GM06990 (cell line): ENCODE results near the gene STIL.

Source experiments
- DNase-seq: peaks from one replicate; pipeline ENCODE4 v3.0.0-alpha.2; 2011; ENCODE audit not compliant: insufficient read length; ENCODE audit errors: extremely low read depth
- H3K27me3 ChIP-seq: replicated peaks from 2 replicates; pipeline ENCODE4 v1.6.0; 2011; ENCODE audit warnings: low read length; ENCODE audit not compliant: control insufficient read depth, insufficient read depth
- H3K36me3 ChIP-seq: 2 replicates; pipeline ENCODE4 v1.5.1; 2011; ENCODE audit warnings: low read length; ENCODE audit not compliant: control insufficient read depth, insufficient read depth
- H3K4me3 ChIP-seq: replicated peaks from 2 replicates; pipeline ENCODE4 v1.5.1; 2011; ENCODE audit warnings: low read depth, mild to moderate bottlenecking, control low read depth, low read length
- TF ChIP-seq, protein P1 (sequence below): IDR thresholded peaks from 2 replicates; pipeline ENCODE4 v1.5.1; 2011; ENCODE audit warnings: low read length, control low read depth, mild to moderate bottlenecking, inconsistent platforms; ENCODE audit not compliant: insufficient read depth, poor library complexity, severe bottlenecking

STIL gene

DNA sequence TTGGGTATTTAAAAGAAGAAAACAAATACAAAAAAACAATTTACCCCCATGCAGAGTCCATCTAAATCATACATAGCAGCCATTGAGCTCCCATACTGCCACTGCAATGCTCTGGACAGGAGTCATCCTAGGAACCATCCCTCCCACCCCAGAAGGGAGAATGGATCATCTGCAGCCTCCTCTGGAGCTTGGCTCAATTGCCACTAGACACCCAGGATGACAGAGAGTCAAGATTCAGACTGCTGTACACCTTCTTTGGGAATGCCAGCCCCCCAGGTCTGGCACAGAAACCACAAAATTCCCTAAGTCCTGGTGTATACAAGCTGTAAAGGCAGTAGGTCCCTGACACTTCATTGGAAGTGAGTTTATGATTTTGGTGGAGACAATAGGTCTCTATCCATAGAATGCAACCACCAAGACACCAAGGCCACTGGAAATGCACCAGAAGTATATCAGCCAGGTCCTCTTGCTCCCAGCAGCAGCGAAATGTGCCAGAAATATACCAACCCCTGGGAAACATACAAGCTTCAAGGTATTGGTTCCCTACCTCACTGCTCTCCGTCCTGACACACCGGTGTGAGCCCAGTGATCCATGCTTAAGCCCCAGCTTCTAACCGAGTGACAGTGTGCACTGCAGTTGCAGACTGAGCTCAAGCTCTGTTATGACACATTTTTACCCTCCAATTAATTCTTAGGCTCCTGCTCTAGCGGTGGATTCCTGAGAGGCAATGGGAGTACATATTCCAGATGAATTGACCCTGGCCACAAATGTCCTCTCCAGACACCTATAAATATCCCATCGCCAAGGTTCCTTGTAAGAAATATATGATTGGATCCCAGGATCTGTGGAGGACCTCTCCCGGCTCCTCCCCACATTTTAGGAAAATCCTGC lies 86.4 kb downstream of the STIL start:
- Histone ChIP-seq H3K36me3 (no peaks in the 10 kb centered on the region), H3K4me3 (no peak overlapping the region), H3K27me3 (peaks cover 8% of the 10 kb centered on the region)
- no peak for DNase-seq
- TF ChIP-seq, protein P1, sequence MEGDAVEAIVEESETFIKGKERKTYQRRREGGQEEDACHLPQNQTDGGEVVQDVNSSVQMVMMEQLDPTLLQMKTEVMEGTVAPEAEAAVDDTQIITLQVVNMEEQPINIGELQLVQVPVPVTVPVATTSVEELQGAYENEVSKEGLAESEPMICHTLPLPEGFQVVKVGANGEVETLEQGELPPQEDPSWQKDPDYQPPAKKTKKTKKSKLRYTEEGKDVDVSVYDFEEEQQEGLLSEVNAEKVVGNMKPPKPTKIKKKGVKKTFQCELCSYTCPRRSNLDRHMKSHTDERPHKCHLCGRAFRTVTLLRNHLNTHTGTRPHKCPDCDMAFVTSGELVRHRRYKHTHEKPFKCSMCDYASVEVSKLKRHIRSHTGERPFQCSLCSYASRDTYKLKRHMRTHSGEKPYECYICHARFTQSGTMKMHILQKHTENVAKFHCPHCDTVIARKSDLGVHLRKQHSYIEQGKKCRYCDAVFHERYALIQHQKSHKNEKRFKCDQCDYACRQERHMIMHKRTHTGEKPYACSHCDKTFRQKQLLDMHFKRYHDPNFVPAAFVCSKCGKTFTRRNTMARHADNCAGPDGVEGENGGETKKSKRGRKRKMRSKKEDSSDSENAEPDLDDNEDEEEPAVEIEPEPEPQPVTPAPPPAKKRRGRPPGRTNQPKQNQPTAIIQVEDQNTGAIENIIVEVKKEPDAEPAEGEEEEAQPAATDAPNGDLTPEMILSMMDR = no peak

DNA sequence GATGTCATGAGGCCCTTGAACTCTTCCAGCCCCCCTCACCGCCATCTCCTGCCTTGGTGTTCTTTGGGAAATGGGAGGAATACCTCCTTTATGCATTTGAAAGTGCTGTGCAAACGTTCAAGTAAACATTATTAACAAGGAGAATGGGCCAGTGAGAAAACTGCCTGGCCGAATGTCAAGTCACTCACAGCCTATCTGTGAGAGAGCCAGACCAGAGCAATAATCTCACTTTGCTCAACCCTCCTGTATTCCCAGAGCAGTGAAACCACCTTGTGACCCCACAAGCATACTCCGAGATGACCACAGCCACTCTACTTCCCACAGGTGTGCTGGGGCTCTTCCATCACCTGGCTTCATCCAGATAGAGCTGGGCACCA lies 87.1 kb downstream of the STIL start:
- H3K4me3 ChIP-seq = no peak overlapping the region
- DNase-seq = no peak
- H3K27me3 ChIP-seq = peaks cover 8% of the 10 kb centered on the region
- no peaks in the 10 kb centered on the region for H3K36me3 ChIP-seq
- TF ChIP-seq, protein P1 = no peak

DNA sequence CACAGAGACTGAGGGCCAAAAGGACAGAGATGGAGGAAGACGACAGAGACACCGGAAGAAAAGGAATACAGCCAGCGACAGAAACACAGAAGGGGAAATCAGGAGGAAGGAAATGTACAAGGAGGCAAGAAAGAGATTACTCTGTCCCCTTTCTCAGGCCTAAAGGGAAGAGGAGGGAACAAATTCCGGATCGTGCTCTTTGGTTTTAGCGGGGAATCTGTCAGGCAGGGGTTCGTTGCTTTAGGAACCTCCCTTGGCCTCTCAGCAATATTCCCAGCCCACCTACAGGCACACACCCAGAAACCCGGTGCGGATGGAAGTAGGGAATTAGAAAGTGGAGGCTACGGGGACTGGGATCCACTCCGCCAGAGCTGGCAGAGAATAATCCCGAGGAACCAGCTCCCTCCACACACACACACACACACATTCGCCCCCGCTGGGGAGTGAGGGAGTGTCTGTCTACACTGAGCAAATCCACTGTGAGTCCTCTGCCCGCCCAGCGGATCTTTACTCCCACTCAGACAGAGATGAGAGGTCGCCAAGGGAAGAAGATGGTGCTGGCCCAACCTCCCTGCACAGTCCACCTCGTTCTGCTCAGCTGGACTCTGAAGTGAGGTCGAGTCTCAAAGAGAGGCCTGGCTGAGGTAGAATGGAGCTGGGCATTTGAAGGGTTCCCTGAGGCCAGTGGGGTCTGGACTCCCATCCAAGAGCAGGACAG lies 87.7 kb downstream of the STIL start:
- TF ChIP-seq, protein P1 = no peak
- no peak overlapping the region for H3K4me3 ChIP-seq
- H3K27me3 ChIP-seq = peaks cover 4% of the 10 kb centered on the region
- no peaks in the 10 kb centered on the region for H3K36me3 ChIP-seq
- no peak for DNase-seq

DNA sequence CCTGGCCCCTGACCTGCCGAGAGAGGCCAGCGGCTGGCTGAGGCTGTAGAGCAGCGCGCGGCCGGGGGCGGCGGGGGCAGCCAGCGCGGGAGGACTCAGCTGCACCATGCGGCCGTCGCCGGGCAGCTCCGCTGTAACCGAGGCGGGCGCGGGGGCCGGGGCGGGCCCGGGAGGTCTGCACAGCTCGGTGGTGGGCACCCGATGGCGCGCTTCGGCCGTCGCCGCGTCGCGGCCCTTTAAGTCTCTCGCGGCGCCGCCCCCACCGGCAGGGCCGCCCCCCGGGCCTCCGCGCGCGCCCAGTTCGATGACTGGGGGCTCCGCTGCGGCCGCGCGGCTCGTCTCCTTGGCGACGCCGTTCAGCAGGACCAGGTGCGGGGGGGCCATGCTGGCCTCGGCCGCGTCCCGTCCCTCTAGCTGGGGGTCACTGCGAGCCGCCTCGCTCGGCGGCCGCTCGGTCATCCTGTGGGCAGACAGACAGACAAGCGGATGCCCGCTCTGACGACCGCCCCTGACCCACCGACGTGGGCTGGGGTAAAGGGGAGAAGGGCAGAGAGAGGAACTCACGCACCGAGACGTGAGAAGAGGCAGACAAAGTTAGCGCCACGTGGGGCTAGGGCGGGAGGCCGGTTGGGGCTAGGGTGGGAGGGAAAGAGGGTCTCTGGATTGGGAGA lies 88.4 kb downstream of the STIL start:
- no peak for DNase-seq
- TF ChIP-seq, protein P1 = no peak
- Histone ChIP-seq H3K4me3 (no peak overlapping the region), H3K36me3 (no peaks in the 10 kb centered on the region), H3K27me3 (peaks cover 3% of the 10 kb centered on the region)

DNA sequence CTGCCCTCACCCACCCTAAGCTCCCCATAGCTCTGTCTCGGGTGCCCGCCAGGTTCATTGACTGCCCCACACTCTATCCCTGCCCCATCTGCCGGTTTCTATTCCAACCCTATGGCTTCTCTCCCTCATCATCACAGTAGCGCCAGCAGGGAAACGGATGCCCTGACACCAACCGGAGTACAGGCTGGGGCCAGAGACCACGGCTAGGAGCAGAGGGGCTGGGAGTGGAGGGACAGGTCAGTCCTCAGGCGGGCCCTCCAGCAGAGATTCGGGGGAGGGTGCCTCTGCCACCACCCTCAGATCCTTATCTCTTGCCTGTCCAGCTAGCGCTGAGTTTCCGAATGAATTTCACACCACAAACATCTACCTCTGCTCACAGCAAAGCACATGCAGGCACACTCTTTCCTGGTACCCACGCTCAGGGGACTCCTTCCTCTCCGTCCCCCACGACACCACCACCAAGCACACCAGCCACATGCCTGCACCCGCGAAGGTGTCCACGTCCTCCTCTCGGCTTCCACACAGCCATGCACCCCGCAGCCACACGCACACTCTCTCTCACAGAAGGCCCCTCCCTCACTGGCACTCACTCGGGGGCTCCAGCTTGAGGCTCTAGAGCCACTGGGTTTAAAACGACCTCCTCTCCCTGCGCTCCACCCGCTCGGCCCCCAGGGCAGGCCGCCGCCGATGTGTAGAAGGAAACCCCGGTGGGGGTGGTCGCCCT lies 89.1 kb downstream of the STIL start:
- DNase-seq = no peak
- TF ChIP-seq, protein P1 = no peak
- Histone ChIP-seq H3K4me3 (no peak overlapping the region), H3K36me3 (no peaks in the 10 kb centered on the region), H3K27me3 (peaks cover 3% of the 10 kb centered on the region)
